PFSK-1 (cell line): ENCODE data around the gene RASGRF1.

Experiments
- FOXP2 ChIP-seq: optimal IDR thresholded peaks from 2 replicates; pipeline ENCODE3; 2011; ENCODE audit warnings: borderline replicate concordance, control low read depth, inconsistent platforms; ENCODE audit not compliant: insufficient read depth; ENCODE audit errors: extremely low read length, extremely low read depth
- POLR2AphosphoS5 ChIP-seq: IDR thresholded peaks from 2 replicates; pipeline ENCODE4 v1.6.1; 2012; ENCODE audit warnings: low read depth, mild to moderate bottlenecking, control low read depth, low read length, moderate library complexity
- SIN3A ChIP-seq: IDR thresholded peaks from 2 replicates; pipeline ENCODE4 v1.6.1; 2012; ENCODE audit warnings: mild to moderate bottlenecking, low read length, moderate library complexity, borderline replicate concordance; ENCODE audit not compliant: insufficient read depth
- TAF1 ChIP-seq: IDR thresholded peaks from 2 replicates; pipeline ENCODE4 v1.6.1; 2012; ENCODE audit warnings: low read length, control low read depth, borderline replicate concordance; ENCODE audit not compliant: insufficient read depth
- TF ChIP-seq, protein P1 (sequence below), 2 experiments: IDR thresholded peaks; 2 replicates each; pipeline versions ENCODE4 v1.6.1 to v1.8.0; 2011 to 2012; ENCODE audit warnings: low read depth in 2 of 2, low read length in 2 of 2, control low read depth in 1 of 2, inconsistent platforms in 1 of 2, mild to moderate bottlenecking in 1 of 2, moderate library complexity in 1 of 2; ENCODE audit not compliant: insufficient read depth in 1 of 2

DNA sequence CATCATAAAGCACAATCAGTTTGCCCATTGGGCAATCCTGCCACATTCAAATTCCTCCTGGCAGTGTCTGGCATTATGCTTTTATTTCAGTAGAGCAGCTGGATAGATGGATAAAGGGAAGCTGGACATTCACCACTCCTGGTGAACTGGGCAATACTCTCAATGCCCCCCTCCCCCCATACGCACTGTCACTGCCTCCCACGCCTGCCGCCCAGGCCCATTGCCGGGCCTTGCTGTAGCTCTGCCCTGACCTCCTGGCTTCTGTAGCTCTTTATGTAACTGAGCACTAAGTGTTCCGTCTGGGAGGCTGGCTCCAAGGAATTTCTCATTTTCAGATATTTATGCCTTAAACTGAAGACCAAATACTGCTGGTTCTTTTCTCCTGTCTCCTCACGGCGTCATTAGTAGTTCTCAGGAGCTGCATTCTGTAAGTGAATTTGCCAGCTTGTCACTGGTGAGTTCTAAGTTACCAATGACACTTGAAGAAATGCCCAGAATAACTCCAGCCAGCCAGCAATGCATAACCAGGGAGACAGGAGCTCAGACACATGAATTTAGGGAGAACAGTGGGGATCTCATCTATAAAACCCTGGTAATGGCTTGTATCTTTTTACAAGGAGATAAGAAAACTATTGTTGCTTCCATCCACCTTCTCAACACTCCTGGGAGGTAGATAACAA, 25.5 kb upstream of the RASGRF1 start:
- TF ChIP-seq, protein P1, sequence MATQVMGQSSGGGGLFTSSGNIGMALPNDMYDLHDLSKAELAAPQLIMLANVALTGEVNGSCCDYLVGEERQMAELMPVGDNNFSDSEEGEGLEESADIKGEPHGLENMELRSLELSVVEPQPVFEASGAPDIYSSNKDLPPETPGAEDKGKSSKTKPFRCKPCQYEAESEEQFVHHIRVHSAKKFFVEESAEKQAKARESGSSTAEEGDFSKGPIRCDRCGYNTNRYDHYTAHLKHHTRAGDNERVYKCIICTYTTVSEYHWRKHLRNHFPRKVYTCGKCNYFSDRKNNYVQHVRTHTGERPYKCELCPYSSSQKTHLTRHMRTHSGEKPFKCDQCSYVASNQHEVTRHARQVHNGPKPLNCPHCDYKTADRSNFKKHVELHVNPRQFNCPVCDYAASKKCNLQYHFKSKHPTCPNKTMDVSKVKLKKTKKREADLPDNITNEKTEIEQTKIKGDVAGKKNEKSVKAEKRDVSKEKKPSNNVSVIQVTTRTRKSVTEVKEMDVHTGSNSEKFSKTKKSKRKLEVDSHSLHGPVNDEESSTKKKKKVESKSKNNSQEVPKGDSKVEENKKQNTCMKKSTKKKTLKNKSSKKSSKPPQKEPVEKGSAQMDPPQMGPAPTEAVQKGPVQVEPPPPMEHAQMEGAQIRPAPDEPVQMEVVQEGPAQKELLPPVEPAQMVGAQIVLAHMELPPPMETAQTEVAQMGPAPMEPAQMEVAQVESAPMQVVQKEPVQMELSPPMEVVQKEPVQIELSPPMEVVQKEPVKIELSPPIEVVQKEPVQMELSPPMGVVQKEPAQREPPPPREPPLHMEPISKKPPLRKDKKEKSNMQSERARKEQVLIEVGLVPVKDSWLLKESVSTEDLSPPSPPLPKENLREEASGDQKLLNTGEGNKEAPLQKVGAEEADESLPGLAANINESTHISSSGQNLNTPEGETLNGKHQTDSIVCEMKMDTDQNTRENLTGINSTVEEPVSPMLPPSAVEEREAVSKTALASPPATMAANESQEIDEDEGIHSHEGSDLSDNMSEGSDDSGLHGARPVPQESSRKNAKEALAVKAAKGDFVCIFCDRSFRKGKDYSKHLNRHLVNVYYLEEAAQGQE (IDR thresholded peaks at IDR 0.05; ENCODE audit: insufficient read depth in 1 of 2, low read depth in 2 of 2, low read length in 2 of 2): no peak
- TF ChIP-seq POLR2AphosphoS5 (no peak), SIN3A (no peak), TAF1 (no peak), FOXP2 (no peak)
